Colon (tissue), 2 donors: Measurements from ENCODE around the gene CMKLR1.

Experiments
- FAIRE-seq: peaks from 2 replicates; lab custom pipeline; 2012; peaks lifted over from hg19 to GRCh38; lab: Jason Lieb, UNC
- donor health status: control.
- donor health status: control.

CMKLR1 gene

DNA sequence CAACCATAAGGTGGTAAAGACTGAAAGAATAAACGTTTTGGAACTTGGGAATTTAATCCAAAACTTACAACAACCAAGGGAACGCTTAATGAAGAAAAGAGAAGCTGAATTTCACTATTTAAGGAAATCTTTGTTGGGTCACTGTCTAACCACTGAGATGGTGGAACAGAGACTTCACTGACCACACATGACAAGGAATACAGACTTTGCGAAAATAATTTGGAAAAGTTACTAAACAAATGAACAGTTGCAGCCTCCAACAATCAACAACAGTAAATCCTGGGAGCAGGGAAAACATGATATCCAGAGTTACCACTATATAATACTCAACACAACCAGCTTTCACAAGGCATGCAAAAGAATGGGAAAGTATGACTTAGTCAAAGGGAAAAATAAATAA, 79.1 kb downstream of the CMKLR1 start:
- FAIRE-seq = no peak

DNA sequence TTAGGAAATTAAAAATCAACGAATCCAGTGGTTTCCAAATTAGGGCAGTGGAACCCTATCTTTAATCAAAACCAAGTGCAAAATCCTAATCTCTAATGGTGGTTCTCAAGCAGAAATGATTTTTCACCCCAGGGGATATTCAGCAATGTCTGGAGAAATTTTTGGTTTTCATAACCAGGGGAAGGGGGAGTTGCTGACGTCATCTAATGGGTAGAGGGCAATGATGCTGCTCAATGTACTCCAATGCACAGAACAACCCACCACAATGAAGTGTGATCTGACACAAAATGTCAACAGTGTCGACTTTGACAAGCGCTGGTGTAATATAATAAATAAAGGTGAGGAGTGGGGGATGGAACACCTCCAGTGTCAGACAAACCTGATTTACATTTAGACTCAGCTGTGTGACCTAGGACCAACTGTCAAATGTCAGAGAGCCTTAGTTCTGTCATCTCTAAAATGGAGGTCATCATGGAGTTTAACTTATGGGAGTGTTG, 81.5 kb downstream of the CMKLR1 start:
- FAIRE-seq = no peak

DNA sequence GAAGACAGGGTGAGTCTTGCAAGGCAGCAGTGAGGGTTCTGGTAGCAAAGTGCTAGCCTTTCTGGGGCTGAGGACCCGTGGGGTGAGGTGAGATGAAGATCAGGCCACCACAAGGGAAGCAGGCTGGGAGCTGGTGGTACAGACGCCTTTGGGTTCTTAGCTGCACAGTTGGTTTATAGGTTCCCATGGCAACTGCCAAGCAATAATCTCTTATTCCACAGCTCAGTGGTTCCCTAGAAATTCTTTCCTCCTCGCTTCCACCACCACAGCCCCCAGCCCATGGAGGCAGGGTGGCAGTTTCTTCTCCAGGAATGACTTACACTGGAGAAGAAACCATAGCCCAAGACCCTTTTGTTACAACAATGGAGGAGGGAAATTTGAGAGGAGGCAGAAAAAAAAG, 82.1 kb downstream of the CMKLR1 start:
- no peak for FAIRE-seq

DNA sequence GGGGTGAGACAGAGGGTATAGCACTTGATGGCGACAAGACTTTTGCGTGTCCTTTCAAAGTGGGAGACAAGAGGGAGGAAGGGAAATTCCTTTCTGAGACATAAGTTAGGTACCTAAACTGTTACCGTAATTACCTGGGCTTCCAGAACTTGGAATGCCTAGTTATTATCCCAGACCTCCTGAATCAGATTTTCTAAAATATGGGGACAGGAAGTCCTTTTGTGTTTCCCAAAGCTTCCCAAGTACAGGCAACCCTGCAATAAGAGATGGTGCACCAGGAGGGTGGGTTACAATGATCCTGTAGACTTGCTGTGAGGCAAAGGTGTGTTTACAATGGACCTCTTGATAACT, 83.9 kb downstream of the CMKLR1 start:
- FAIRE-seq = no peak

DNA sequence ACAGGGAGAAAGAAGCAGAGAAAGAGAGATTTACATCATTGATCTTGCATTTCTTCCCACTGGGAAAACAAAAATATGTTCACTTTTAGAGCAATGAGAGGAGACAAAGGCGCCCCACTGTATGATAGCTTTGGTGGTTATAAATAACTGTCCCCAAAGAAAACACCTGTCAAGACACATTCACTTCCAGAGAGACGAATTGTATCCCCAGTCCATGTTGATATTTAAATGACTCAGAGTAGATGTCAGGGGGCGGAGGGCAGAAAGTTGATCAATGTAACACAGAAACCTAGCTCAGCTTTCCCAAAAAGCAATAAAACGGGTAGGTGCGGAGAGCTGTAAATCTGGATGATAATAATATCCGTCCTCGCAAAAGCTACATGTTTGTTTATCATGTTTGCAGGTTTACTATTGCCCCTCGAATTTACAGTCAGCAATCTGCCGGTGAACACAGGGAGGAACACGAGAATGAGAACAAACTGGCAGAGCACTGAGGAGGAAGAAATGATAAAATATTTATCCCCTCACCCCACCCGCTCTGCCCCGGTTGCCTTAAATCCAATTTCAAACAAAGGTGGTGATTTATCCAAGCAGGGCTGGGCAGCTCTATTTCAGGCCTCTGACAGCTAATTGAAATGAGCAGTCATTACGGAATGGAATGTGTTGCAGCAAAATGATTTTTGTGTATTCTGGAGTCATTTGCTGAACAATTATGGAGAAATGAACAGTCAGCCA, 84.4 kb downstream of the CMKLR1 start:
- FAIRE-seq = no peak

DNA sequence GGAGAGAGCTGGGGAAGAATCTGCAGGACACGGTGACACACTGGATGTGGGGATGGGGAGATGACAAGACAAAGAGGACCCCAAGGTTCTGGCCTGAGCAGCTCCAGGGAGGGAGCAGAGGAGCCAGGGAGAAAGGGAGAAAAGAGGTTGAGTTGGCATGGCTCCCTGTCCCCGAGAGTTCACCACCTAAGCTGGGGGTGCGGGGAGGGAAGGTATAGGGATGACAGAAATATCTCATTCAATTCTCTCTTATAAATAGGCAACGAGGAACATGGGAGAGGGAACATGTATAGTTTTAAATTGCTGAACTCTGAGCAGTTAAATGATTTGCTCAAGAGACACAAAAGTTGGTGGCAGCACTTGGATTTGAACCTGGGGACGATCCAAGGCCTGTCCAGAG, 85.1 kb downstream of the CMKLR1 start:
- no peak for FAIRE-seq

DNA sequence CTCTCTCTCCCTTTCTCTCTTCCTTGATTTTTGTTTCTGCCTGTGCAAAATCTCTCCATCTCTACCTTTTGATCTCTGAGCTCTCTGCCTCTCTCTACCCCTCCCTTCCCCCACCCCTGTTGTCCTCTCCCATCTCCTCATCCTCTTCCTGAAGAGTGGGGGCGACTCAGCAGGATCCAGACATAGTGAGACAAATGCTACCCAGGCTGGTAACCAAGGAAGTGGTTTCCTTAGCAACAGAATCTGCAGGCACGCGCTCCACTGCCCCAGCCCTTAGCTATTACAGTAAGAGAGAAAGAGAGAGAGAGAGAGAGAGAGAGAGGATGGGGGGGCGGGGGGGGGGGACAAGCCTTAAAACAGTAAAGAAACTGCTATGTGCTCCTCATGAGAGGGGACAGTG, 85.6 kb downstream of the CMKLR1 start:
- no peak for FAIRE-seq

DNA sequence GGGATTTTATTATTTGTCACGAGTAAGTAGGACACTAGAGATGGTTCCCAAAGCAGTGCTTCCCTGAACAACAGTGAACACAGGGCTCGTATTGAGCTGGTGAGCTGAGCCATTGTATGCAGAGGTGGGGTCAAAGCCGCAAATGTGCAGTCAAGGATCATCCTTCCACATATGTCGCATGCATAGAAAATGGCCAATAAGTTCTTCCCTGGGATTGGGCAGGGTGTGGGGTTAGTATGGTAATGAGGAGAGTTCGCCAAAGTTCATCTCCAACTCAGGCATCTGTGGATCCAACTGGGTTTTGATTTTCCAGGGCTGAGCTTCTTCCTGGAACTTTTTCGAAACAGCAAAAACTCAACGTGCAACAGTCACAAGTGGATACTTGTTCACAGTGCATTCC, 86.6 kb downstream of the CMKLR1 start:
- no peak for FAIRE-seq

DNA sequence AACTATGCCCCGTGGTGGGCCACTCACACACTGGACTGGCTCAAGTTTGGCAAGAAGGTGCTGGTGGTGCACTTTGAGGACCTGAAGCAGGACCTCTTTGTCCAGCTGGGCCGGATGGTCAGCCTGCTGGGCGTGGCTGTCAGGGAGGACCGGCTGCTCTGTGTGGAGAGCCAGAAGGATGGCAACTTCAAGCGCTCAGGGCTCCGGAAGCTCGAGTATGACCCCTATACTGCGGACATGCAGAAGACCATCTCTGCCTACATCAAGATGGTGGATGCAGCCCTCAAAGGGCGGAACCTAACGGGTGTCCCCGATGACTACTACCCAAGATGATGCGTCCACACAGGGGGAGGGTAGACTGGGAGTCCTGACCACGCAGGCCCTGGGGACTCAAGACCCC, 91.1 kb downstream of the CMKLR1 start:
- FAIRE-seq = no peak

DNA sequence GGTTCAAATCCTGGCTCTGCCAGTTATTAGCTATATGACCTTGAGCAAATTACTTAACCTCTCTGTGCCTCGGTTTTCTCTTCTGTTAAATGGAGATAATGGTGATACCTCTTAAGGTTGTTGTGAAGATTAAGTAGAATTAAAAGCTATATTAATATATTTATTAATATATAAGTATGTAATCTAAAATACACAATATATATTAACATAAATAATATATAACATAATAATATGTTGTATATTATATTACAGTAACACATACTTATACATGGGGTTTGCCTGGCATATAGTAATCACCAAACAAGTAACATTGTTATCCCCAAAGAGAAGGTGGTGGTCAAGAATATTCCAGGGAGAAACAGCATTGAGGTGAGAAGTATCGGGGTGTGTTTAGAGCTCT, 92.0 kb downstream of the CMKLR1 start:
- no peak for FAIRE-seq

DNA sequence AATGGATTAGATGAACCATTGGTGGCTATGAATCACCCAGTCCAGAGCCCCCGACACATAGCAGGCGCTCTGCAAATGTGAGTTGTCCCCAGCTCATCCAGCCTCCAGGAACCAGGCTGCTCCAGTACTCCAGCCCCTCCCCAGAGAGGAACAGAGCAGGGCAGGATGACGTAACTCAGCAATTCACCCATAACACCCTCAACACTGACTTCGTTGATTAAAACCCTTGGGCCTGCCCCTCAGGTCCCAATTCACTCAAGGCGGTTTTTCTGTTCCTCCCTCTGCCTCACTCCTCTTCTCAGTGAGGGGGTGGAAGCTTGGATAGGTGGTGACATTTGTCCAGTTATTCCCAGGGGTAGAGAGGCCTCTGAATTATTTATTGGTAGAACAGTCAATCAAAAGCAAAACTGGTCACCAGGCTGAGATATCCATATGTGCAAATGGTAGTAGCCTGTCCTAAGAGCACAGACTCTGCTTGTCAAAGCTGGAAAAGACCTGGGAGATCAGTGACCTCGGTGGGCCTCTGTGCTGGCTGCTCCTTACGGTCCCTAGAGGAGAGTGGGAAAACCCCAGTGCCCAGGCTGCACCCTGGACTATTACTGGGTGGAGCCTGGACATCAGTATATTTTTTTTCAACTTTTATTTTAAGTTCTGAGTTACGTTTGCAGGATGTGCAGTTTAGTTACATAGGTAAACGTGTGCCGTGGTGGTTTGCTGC, 97.0 kb downstream of the CMKLR1 start:
- FAIRE-seq = no peak

DNA sequence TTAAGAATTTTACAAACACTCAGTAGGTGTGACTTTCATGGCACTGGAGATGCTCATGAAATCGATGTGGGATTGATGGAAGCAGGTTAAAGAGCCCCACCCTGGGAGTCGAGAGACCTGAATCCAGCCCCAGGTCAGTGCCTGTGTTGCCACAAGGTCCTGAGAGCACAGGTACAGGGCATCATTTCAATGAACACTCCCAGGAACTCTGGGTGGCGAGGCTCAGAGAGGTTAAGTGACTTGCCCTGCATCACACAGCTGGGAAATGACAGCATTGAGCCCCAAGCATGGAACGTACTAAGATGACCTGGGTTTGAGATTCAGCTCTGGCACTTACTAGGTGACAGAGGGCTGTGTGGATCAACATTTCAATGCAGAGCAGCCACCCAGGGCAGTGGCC, 98.2 kb downstream of the CMKLR1 start:
- FAIRE-seq = no peak

DNA sequence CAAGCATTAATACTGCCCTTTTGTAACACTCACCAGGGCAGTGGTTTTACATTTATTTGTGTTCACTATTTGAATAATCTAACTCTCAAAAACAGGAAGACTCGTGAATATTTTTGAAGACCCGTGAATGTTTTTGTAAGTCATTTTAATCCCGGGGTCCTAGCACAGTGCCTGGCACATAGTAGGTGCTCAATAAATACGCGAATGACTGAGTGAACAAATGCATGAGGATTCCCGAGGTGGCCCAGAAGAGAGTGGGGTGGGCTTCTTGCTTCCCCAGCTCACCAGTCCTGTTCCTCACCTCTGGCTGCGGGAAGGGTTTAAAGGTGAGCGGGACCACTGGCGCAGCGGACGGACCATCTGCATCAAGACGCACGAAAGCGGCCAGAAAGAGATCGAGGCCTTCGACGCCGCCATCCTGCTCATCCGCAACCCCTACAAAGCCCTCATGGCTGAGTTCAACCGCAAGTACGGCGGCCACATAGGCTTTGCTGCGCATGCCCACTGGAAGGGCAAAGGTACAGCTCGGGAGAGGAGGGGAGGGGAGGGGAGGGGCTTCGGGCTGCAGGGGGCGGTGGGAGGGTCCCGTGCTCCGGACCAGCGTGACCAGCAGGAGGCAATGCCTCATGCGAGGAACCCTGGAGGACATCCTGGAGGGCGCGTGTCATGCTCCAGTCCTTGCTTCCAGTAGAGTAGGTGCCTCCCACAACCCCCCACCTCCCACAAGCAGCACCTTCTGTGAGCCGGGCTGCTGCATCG, 98.9 kb downstream of the CMKLR1 start:
- no peak for FAIRE-seq

DNA sequence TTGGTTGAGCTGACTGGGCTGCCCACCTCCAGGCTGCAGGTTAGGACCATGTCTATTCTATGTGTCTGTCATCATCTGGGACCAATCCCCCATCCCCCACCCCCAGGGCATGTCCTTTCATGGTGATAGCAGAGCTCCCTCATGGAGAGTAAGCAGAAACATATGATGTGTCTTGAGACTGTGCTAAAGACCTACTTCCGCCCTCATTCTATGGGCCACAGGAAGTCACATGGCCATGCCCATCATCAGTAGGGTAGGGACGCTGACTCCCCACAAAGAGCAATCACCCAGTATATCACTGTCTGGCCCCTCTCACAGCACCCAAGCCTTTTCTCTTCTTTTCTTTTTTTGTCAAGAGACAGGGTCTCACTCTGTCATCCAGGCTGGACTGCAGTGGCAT, 99.7 kb downstream of the CMKLR1 start:
- no peak for FAIRE-seq

DNA sequence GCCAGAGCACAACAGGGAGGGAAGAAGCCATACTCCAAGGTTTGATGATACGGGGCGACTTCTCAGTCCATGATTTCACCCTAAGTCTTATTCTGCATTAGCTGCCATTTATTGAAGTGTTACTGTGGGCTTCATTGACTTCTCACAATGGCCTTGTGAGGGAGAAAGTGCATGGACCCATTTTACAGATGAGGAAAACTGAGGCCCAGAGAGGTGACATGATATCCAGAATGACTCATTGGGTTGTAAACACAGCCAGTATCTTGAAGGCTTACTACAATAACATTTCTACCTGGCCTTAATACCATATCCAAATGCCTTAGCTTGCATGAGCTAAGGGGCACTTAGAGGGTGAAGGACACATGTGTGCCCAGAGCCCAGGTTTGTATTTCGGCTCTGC, 100.6 kb downstream of the CMKLR1 start:
- FAIRE-seq = no peak
